HEK293 (cell line): ENCODE measurements around the gene HEATR5B.

ENCODE experiments used
- CTCF ChIA-PET: fragments of 350-600 bp; formaldehyde crosslinking; extraction: SDS; loops from one replicate; lab custom pipeline; 2021; ENCODE audit warnings: antibody characterized with exemption; lab: Yijun Ruan, JAX
- POLR2A ChIA-PET: fragments of 300-600 bp; formaldehyde crosslinking; extraction: SDS; loops from one replicate; lab custom pipeline; 2020; ENCODE audit warnings: antibody characterized with exemption, inconsistent platforms; lab: Yijun Ruan, JAX
- H3K27ac ChIP-seq: fragments of 200-500 bp; sonication (Bioruptor generic); 2 replicates; pipeline ENCODE4 v1.5.1; 2014; ENCODE audit warnings: low read depth, low read length, control low read depth, inconsistent platforms; ENCODE audit errors: extremely low read depth
- H3K36me3 ChIP-seq, 2 experiments: fragments of 200-500 bp in 1 of 2; sonication (Bioruptor generic) in 1 of 2; 1 replicate in 1 of 2; 2 replicates in 1 of 2; pipeline ENCODE4 v1.5.1; 2014 to 2017; ENCODE audit warnings: inconsistent platforms in 2 of 2, low read length in 2 of 2; ENCODE audit not compliant: control insufficient read depth in 2 of 2, insufficient read depth in 1 of 2
- H3K4me1 ChIP-seq: fragments of 200-500 bp; sonication (Bioruptor generic); 2 replicates; pipeline ENCODE4 v1.5.1; 2014; ENCODE audit warnings: mild to moderate bottlenecking, low read length, inconsistent platforms; ENCODE audit not compliant: control insufficient read depth, insufficient read depth
- H3K4me3 ChIP-seq: 2 replicates; pipeline ENCODE4 v1.5.1; 2011; ENCODE audit warnings: low read depth, mild to moderate bottlenecking, control low read depth, low read length, moderate library complexity
- H3K9me3 ChIP-seq: fragments of 200-500 bp; sonication (Bioruptor generic); 2 replicates; pipeline ENCODE4 v1.5.1; 2014; ENCODE audit warnings: low read depth, low read length, inconsistent platforms; ENCODE audit not compliant: control insufficient read depth, insufficient read depth
- KLF7 ChIP-seq: fragments of 450-650 bp; formaldehyde crosslinking; IDR thresholded peaks from 2 replicates; pipeline ENCODE4 v1.5.1; 2016; ENCODE audit warnings: missing biosample characterization, missing genetic modification characterization, borderline replicate concordance
- KLF8 ChIP-seq: fragments of 450-650 bp; formaldehyde crosslinking; IDR thresholded peaks from 2 replicates; pipeline ENCODE4 v1.5.1; 2016; ENCODE audit warnings: missing biosample characterization, missing genetic modification characterization
- SALL2 ChIP-seq: fragments of 450-650 bp; formaldehyde crosslinking; IDR thresholded peaks from 2 replicates; pipeline ENCODE4 v1.5.0; 2017; ENCODE audit warnings: missing biosample characterization, mild to moderate bottlenecking, missing genetic modification characterization, borderline replicate concordance
- SCRT1 ChIP-seq: fragments of 450-650 bp; formaldehyde crosslinking; IDR thresholded peaks from 2 replicates; pipeline ENCODE4 v1.5.1; 2016; ENCODE audit warnings: missing biosample characterization, missing genetic modification characterization, borderline replicate concordance
- SETDB1 ChIP-seq: IDR thresholded peaks from one replicate; pipeline ENCODE4 v1.6.1; 2017; ENCODE audit warnings: mild to moderate bottlenecking, low read length, moderate library complexity, mixed read lengths; ENCODE audit not compliant: insufficient read length
- SP3 ChIP-seq: fragments of 450-650 bp; formaldehyde crosslinking; IDR thresholded peaks from 2 replicates; pipeline ENCODE4 v1.5.1; 2016; ENCODE audit warnings: missing biosample characterization, missing genetic modification characterization
- SP7 ChIP-seq: fragments of 450-650 bp; formaldehyde crosslinking; IDR thresholded peaks from 2 replicates; pipeline ENCODE4 v1.5.1; 2016; ENCODE audit warnings: missing biosample characterization, missing genetic modification characterization
- ZBTB11 ChIP-seq: fragments of 450-650 bp; formaldehyde crosslinking; conservative IDR thresholded peaks from 2 replicates; pipeline ENCODE4 v1.5.1; 2016; ENCODE audit warnings: low read depth, missing biosample characterization, missing genetic modification characterization
- ZFP3 ChIP-seq: fragments of 450-650 bp; formaldehyde crosslinking; IDR thresholded peaks from 2 replicates; pipeline ENCODE4 v1.5.1; 2016; ENCODE audit warnings: low read depth, missing biosample characterization, missing genetic modification characterization
- ZFP69B ChIP-seq: fragments of 450-650 bp; formaldehyde crosslinking; IDR thresholded peaks from 2 replicates; pipeline ENCODE4 v1.5.1; 2016; ENCODE audit warnings: missing biosample characterization, missing genetic modification characterization
- ZNF112 ChIP-seq: fragments of 450-650 bp; formaldehyde crosslinking; IDR thresholded peaks from 2 replicates; pipeline ENCODE4 v1.5.0; 2017; ENCODE audit warnings: missing biosample characterization, missing genetic modification characterization
- ZNF175 ChIP-seq: fragments of 450-650 bp; formaldehyde crosslinking; IDR thresholded peaks from 2 replicates; pipeline ENCODE4 v1.5.1; 2016; ENCODE audit warnings: missing biosample characterization, missing genetic modification characterization
- ZNF221 ChIP-seq: fragments of 450-650 bp; formaldehyde crosslinking; IDR thresholded peaks from 2 replicates; pipeline ENCODE4 v1.5.1; 2017; ENCODE audit warnings: missing biosample characterization, missing genetic modification characterization, borderline replicate concordance
- ZNF23 ChIP-seq: fragments of 450-650 bp; formaldehyde crosslinking; IDR thresholded peaks from 2 replicates; pipeline ENCODE4 v1.5.1; 2016; ENCODE audit warnings: missing biosample characterization, missing genetic modification characterization, borderline replicate concordance
- ZNF335 ChIP-seq: fragments of 450-650 bp; formaldehyde crosslinking; conservative IDR thresholded peaks from 2 replicates; pipeline ENCODE4 v1.5.1; 2016; ENCODE audit warnings: missing biosample characterization, missing genetic modification characterization
- ZNF366 ChIP-seq: fragments of 450-650 bp; formaldehyde crosslinking; conservative IDR thresholded peaks from 2 replicates; pipeline ENCODE4 v1.5.1; 2016; ENCODE audit warnings: missing biosample characterization, missing genetic modification characterization
- ZNF510 ChIP-seq: fragments of 450-650 bp; formaldehyde crosslinking; IDR thresholded peaks from 2 replicates; pipeline ENCODE4 v1.5.1; 2018; ENCODE audit warnings: mild to moderate bottlenecking, missing genetic modification characterization, missing biosample characterization; ENCODE audit not compliant: insufficient replicate concordance
- ZNF530 ChIP-seq: fragments of 450-650 bp; formaldehyde crosslinking; IDR thresholded peaks from 2 replicates; pipeline ENCODE4 v1.5.1; 2016; ENCODE audit warnings: low read depth, missing biosample characterization, missing genetic modification characterization
- ZNF747 ChIP-seq: fragments of 450-650 bp; formaldehyde crosslinking; IDR thresholded peaks from 2 replicates; pipeline ENCODE4 v1.5.1; 2016; ENCODE audit warnings: missing biosample characterization, missing genetic modification characterization
- TF ChIP-seq, protein P1 (sequence below): fragments of 450-650 bp; formaldehyde crosslinking; IDR thresholded peaks from 2 replicates; pipeline ENCODE4 v1.5.1; 2016; ENCODE audit warnings: missing biosample characterization, missing genetic modification characterization, borderline replicate concordance

The HEATR5B gene

GRCh38 chr2:36965751-36966369, 118.3 kb downstream of the HEATR5B start (continued):
- TF ChIP-seq ZFP69B (tag by site-specific recombination) (no peak), ZNF366 (tag by site-specific recombination) (0 out of 2 replicates have a peak, but pooled peaks have one; percentile 24)

DNA sequence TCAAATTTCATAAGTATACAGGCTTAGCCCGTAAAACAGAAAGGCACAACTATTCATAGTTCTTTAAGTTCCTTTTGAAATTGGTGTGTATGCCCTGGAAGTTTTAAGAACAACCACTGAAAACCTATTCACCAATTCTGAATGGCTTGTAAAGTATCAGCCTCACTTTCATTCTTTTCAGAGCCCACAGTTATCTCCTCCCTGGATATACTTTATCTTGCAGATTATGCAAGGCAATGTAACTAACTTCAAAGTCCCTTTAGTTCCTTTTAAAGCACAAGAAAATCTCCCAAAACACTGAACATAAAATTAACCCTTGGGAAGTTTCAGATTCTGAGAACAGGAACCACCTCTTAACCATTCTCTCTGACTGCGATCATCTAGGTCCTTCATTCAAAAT, 119.0 kb downstream of the HEATR5B start:
- no peaks in the 10 kb centered on the region for H3K36me3 ChIP-seq
- CTCF ChIA-PET, result no interaction called here
- H3K4me1 ChIP-seq, result peaks cover 14% of the 10 kb centered on the region
- H3K27ac ChIP-seq, result no peak overlapping the region; the same call in 1 of the 2 replicates
- POLR2A ChIA-PET, result no interaction called here
- TF ChIP-seq ZNF747 (no peak), ZNF335 (tag by site-specific recombination) (no peak), SALL2 (no peak), ZNF23 (tag by site-specific recombination) (no peak), KLF7 (no peak), ZNF112 (tag by site-specific recombination) (no peak), SETDB1 (no peak), ZNF175 (tag by site-specific recombination) (no peak), SP7 (no peak), ZNF510 (tag by site-specific recombination) (no peak), ZBTB11 (tag by site-specific recombination) (no peak), KLF8 (tag by site-specific recombination) (no peak), ZNF530 (tag by site-specific recombination) (no peak), ZNF221 (no peak), SP3 (tag by site-specific recombination) (no peak), SCRT1 (no peak), ZFP3 (tag by site-specific recombination) (no peak)
- TF ChIP-seq, protein P1, sequence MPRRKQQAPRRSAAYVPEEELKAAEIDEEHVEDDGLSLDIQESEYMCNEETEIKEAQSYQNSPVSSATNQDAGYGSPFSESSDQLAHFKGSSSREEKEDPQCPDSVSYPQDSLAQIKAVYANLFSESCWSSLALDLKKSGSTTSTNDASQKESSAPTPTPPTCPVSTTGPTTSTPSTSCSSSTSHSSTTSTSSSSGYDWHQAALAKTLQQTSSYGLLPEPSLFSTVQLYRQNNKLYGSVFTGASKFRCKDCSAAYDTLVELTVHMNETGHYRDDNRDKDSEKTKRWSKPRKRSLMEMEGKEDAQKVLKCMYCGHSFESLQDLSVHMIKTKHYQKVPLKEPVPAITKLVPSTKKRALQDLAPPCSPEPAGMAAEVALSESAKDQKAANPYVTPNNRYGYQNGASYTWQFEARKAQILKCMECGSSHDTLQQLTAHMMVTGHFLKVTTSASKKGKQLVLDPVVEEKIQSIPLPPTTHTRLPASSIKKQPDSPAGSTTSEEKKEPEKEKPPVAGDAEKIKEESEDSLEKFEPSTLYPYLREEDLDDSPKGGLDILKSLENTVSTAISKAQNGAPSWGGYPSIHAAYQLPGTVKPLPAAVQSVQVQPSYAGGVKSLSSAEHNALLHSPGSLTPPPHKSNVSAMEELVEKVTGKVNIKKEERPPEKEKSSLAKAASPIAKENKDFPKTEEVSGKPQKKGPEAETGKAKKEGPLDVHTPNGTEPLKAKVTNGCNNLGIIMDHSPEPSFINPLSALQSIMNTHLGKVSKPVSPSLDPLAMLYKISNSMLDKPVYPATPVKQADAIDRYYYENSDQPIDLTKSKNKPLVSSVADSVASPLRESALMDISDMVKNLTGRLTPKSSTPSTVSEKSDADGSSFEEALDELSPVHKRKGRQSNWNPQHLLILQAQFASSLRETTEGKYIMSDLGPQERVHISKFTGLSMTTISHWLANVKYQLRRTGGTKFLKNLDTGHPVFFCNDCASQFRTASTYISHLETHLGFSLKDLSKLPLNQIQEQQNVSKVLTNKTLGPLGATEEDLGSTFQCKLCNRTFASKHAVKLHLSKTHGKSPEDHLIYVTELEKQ (tag by site-specific recombination), result no peak
- peak overlapping the region; percentile 86 for H3K4me3 ChIP-seq
- no peaks in the 10 kb centered on the region for H3K9me3 ChIP-seq
